IMR-90 (cell line): Measurements from ENCODE around the gene SERPING1. TPM values are rescaled to one million over a fixed set of nuclear protein-coding genes. Genes with fewer than 3 reads are reported as not detected.
A peak's percentile ranks its signal among the peaks of the same experiment; 100 is the strongest.

Experiments used
- ATAC-seq: fragments of 200-7000 bp; cut with Tn5 transposase; 2 replicates; pipeline ENCODE4 v1.9.1; 2020; ENCODE audit warnings: low read depth, mild to moderate bottlenecking, moderate library complexity
- BruUV-seq: library from RNA; stranded (reverse); fragments of 400-500 nt; replicated peaks from 2 replicates; lab custom pipeline; 2021; lab: Mats Ljungman, UMichigan
- CTCF ChIA-PET: fragments of 300-600 bp; formaldehyde crosslinking; extraction: SDS; loops from one replicate; lab custom pipeline; 2021; ENCODE audit warnings: antibody characterized with exemption; lab: Yijun Ruan, JAX
- POLR2A ChIA-PET: fragments of 300-600 bp; sonication (Branson Sonifier 250); formaldehyde crosslinking; loops from one replicate; lab custom pipeline; 2022; ENCODE audit warnings: antibody characterized with exemption; ENCODE audit not compliant: unreplicated experiment; lab: Charles Lee
- DNase-seq: peaks from one replicate; pipeline ENCODE4 v3.0.0; 2013
- H2AFZ ChIP-seq: replicated peaks from 2 replicates; pipeline ENCODE3; 2013; ENCODE audit warnings: low read length, mild to moderate bottlenecking; ENCODE audit not compliant: poor library complexity
- H2AK5ac ChIP-seq: 2 replicates; pipeline ENCODE4 v1.6.1; 2013; ENCODE audit warnings: low read depth, low read length, inconsistent platforms
- H2AK9ac ChIP-seq: replicated peaks from 2 replicates; pipeline ENCODE3; 2013; ENCODE audit warnings: mild to moderate bottlenecking, low read depth, low read length, moderate library complexity; ENCODE audit not compliant: poor library complexity
- H2BK120ac ChIP-seq: 2 replicates; pipeline ENCODE4 v1.6.1; 2013; ENCODE audit warnings: low read depth, low read length, inconsistent platforms
- H2BK15ac ChIP-seq: 3 replicates; pipeline ENCODE4 v1.6.1; 2013; ENCODE audit warnings: low read depth, low read length, inconsistent platforms
- H2BK20ac ChIP-seq: 2 replicates; pipeline ENCODE4 v1.6.1; 2013; ENCODE audit warnings: low read depth, mild to moderate bottlenecking, inconsistent platforms, low read length, moderate library complexity
- H2BK5ac ChIP-seq: 2 replicates; pipeline ENCODE4 v1.6.1; 2013; ENCODE audit warnings: mild to moderate bottlenecking, low read depth, low read length, inconsistent platforms; ENCODE audit not compliant: poor library complexity, severe bottlenecking
- H3K14ac ChIP-seq: replicated peaks from 2 replicates; pipeline ENCODE4 v1.6.1; 2013; ENCODE audit warnings: low read depth, low read length, inconsistent platforms
- H3K18ac ChIP-seq: 2 replicates; pipeline ENCODE4 v1.6.1; 2013; ENCODE audit warnings: low read depth, low read length, control low read depth
- H3K23ac ChIP-seq: 2 replicates; pipeline ENCODE4 v1.6.1; 2013; ENCODE audit warnings: low read depth, low read length, inconsistent platforms
- H3K27ac ChIP-seq: 2 replicates; pipeline ENCODE4 v1.5.1; 2013; ENCODE audit warnings: mild to moderate bottlenecking, control low read depth, low read length; ENCODE audit not compliant: insufficient read depth
- H3K27me3 ChIP-seq: 2 replicates; pipeline ENCODE4 v1.6.1; 2013; ENCODE audit warnings: low read length; ENCODE audit not compliant: control insufficient read depth, insufficient read depth
- H3K36me3 ChIP-seq: 2 replicates; pipeline ENCODE4 v1.6.1; 2013; ENCODE audit warnings: low read length, mixed read lengths; ENCODE audit not compliant: control insufficient read depth, insufficient read depth
- H3K4ac ChIP-seq: 2 replicates; pipeline ENCODE4 v1.6.1; 2013; ENCODE audit warnings: low read depth, low read length, inconsistent platforms
- H3K4me1 ChIP-seq: 2 replicates; pipeline ENCODE4 v1.6.1; 2013; ENCODE audit warnings: low read length, mixed read lengths; ENCODE audit not compliant: control insufficient read depth, insufficient read depth
- H3K4me2 ChIP-seq: 2 replicates; pipeline ENCODE4 v1.6.1; 2013; ENCODE audit warnings: low read depth, mild to moderate bottlenecking, control low read depth, low read length, moderate library complexity
- H3K4me3 ChIP-seq: 2 replicates; pipeline ENCODE4 v1.5.1; 2013; ENCODE audit warnings: low read depth, mild to moderate bottlenecking, control low read depth, low read length, moderate library complexity; ENCODE audit not compliant: insufficient read depth
- H3K56ac ChIP-seq: 2 replicates; pipeline ENCODE4 v1.6.1; 2013; ENCODE audit warnings: low read length, inconsistent platforms; ENCODE audit not compliant: insufficient read depth; ENCODE audit errors: extremely low read depth
- H3K79me1 ChIP-seq, 2 experiments: 2 replicates each; pipeline ENCODE4 v1.6.1; 2013; ENCODE audit warnings: low read length in 2 of 2, inconsistent platforms in 1 of 2, low read depth in 1 of 2
- H3K9ac ChIP-seq: 2 replicates; pipeline ENCODE4 v1.6.1; 2013; ENCODE audit warnings: low read depth, low read length, control low read depth
- H3K9me1 ChIP-seq: 2 replicates; pipeline ENCODE4 v1.6.1; 2013; ENCODE audit warnings: low read length, inconsistent platforms; ENCODE audit not compliant: insufficient read depth
- H3K9me3 ChIP-seq: 2 replicates; pipeline ENCODE4 v1.6.1; 2013; ENCODE audit warnings: low read length; ENCODE audit not compliant: control insufficient read depth, insufficient read depth
- H4K20me1 ChIP-seq: 2 replicates; pipeline ENCODE4 v1.6.1; 2013; ENCODE audit warnings: low read length, inconsistent platforms; ENCODE audit not compliant: insufficient read depth
- H4K5ac ChIP-seq: 2 replicates; pipeline ENCODE4 v1.6.1; 2013; ENCODE audit warnings: mild to moderate bottlenecking, low read depth, low read length, control low read depth
- H4K8ac ChIP-seq, 2 experiments: 2 replicates each; pipeline ENCODE4 v1.6.1; 2013; ENCODE audit warnings: low read depth in 2 of 2, low read length in 2 of 2, control low read depth in 1 of 2, inconsistent platforms in 1 of 2
- H4K91ac ChIP-seq: 2 replicates; pipeline ENCODE4 v1.6.1; 2013; ENCODE audit warnings: low read depth, low read length, inconsistent platforms; ENCODE audit not compliant: insufficient read depth
- CTCF ChIP-seq: conservative IDR thresholded peaks from 2 replicates; pipeline ENCODE4 v1.5.1; 2012; ENCODE audit warnings: mild to moderate bottlenecking, low read depth, low read length, improper control_type of control experiment
- MAFK ChIP-seq: IDR thresholded peaks from 2 replicates; pipeline ENCODE4 v1.6.1; 2012; ENCODE audit warnings: low read depth, low read length, improper control_type of control experiment
- MAZ ChIP-seq: IDR thresholded peaks from 2 replicates; pipeline ENCODE4 v1.6.1; 2012; ENCODE audit warnings: low read depth, mild to moderate bottlenecking, low read length, improper control_type of control experiment, moderate library complexity, borderline replicate concordance
- SMC3 ChIP-seq: fragments of 150-350 bp; IDR thresholded peaks from 2 replicates; pipeline ENCODE4 v1.6.1; 2016; ENCODE audit warnings: low read depth, mild to moderate bottlenecking, antibody characterized with exemption, low read length, moderate library complexity
- WGBS, 2 experiments: methylation state at CpG; one replicate each; pipeline versions ENCODE4 v1.1.5 to v1.1.7; 2013; ENCODE audit warnings: missing lambda C conversion rate in 2 of 2; ENCODE audit not compliant: insufficient read length in 1 of 2; ENCODE audit errors: extremely low coverage in 2 of 2; 5-methylcytosine and 5-hydroxymethylcytosine counted together
- dilution Hi-C: fragments of 300-500 bp; cut with HindIII; formaldehyde crosslinking; loops from one replicate; pipeline ENCODE4 v1.14.3; 2018; ENCODE audit warnings: low sequenced_read_pairs; ENCODE audit not compliant: unreplicated experiment
- in situ Hi-C: fragments of 300-500 bp; cut with MboI; formaldehyde crosslinking; loops from 3 replicates; pipeline ENCODE4 v1.14.3; 2019; ENCODE audit warnings: low sequenced_read_pairs, inconsistent platforms, mixed read lengths
- intact Hi-C: fragments of 100-400 bp; cut with micrococcal nuclease; formaldehyde crosslinking; loops from 2 replicates; pipeline ENCODE4 v1.10.0; 2022
- polyA plus RNA-seq, 3 experiments: library from polyadenylated mRNA; depleted of rRNA; stranded (reverse); fragments of >200 nt; gene quantifications; 2 replicates each; pipeline ENCODE4 v1.2.3, GENCODE V29; 2012; ENCODE audit warnings: low replicate concordance in 1 of 3
- total RNA-seq: library from RNA; depleted of rRNA; stranded (reverse); fragments of >200 nt; gene quantifications from 2 replicates; pipeline ENCODE4 v1.2.3, GENCODE V29; 2012

Gene SERPING1
- total and polyA plus RNA-seq, 2 of the 4 experiments (the other 2 are of a cell fraction), result 2.0 to 30.7 TPM

GRCh38 chr11:57639321-57640067, 42.0 kb downstream of the SERPING1 start:
- H4K20me1 ChIP-seq, result peaks cover 50% of the 10 kb centered on the region
- peak overlapping the region; percentile 81 for H3K56ac ChIP-seq
- POLR2A ChIA-PET, result interaction anchor here (1.0 kb wide), 1 partner anchor 72 kb away, joined by 4 read pairs; the partner anchor contains the start of gene UBE2L6
- no peaks in the 10 kb centered on the region for H3K9me3 ChIP-seq
- H2BK15ac ChIP-seq, result no peak overlapping the region
- peak overlapping the region; percentile 96 for H3K4me3 ChIP-seq
- H2AK5ac ChIP-seq, result peak overlapping the region; percentile 98
- H3K79me1 ChIP-seq, result peaks cover 23 to 61% of the 10 kb centered on the region in 2 experiments
- peaks cover 3% of the 10 kb centered on the region; the same call in 1 of the 2 replicates for H3K27me3 ChIP-seq
- TF ChIP-seq MAZ (no peak; the same call in 1 of the 2 replicates), SMC3 (no peak), MAFK (no peak), CTCF (0 out of 2 replicates have a peak, but pooled peaks have one; percentile 1)
- H3K23ac ChIP-seq, result peak overlapping the region; percentile 100
- H3K4me1 ChIP-seq, result peaks cover 14% of the 10 kb centered on the region
- intact Hi-C loops, result no loop called here
- BruUV-seq, result no TSS peak
- H2BK20ac ChIP-seq, result peak overlapping the region; percentile 34; the same call in 1 of the 2 replicates
- H4K8ac ChIP-seq, result peak overlapping the region; percentile 90 to 97; a peak in 3 of 4 replicates
- peak overlapping the region; percentile 100 for H3K14ac ChIP-seq
- H3K27ac ChIP-seq, result peak overlapping the region; percentile 97
- peak overlapping the region; percentile 7; the same call in 1 of the 2 replicates for H3K18ac ChIP-seq
- peak overlapping the region; percentile 100 for H4K91ac ChIP-seq
- H3K36me3 ChIP-seq, result peaks cover 1% of the 10 kb centered on the region; the same call in 1 of the 2 replicates
- peak; percentile 57 for DNase-seq
- H4K5ac ChIP-seq, result no peak overlapping the region
- peak overlapping the region; percentile 98 for H2BK5ac ChIP-seq
- H3K4ac ChIP-seq, result peak overlapping the region; percentile 100
- WGBS, 2 experiments, result 0% methylated on average over 1 of the region's 15 CpGs; no CpG with 5 or more reads in 1 of the 2 experiments
- H2AK9ac ChIP-seq, result peak overlapping the region; percentile 100
- peak; percentile 33 for ATAC-seq
- peaks cover 14% of the 10 kb centered on the region for H3K9me1 ChIP-seq
- peak overlapping the region; percentile 99 for H2AFZ ChIP-seq
- H3K9ac ChIP-seq, result peak overlapping the region; percentile 100
- peak overlapping the region; percentile 69 for H2BK120ac ChIP-seq
- H3K4me2 ChIP-seq, result peak overlapping the region; percentile 81
- in situ Hi-C loops, result loop anchor here (5.0 to 10.0 kb wide), 3 partner anchors 72 to 185 kb away; partner anchors contain the start of gene UBE2L6
- dilution Hi-C loops, result no loop called here
- CTCF ChIA-PET, result interaction anchor here (0.5 to 3.3 kb wide), 7 partner anchors 23 to 314 kb away, joined by 3 to 34 read pairs (median 4); partner anchors contain the start of gene UBE2L6
